Activated CD4-positive, alpha-beta T cell treated with anti-CD3 and anti-CD28 coated beads for 4 hours (primary cell): ENCODE measurements around the gene IPO5.
A peak's percentile ranks its signal among the peaks of the same experiment; 100 is the strongest.
"Not testable (repeated sequence)": the region's sequence is repeated elsewhere in the genome, so short reads cannot be mapped to it uniquely, and the experiment has no call there.

ENCODE experiments used
- DNase-seq, 2 donors: peaks; one replicate each; pipeline ENCODE4 v3.0.0-alpha.2; 2020

The IPO5 gene

DNA sequence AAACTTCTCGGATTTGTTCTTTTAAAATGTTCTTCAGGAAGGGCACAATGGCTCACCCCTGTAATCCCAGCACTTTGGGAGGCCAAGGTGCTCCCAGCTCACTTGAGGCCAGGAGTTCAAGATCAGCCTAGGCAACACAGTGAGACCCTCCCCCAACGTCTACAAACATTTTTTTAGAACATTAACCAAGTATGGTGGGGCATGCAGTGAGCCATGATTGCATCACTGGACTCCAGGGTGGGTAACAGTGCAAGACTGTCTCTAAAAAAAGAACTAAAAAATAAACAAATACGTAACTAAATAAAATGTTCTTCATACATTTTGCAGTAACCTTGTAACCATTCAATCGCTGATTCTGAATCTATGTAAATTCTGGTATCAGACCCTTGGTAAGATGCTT is 2.1 kb upstream of the IPO5 start:
- DNase-seq = no peak

DNA sequence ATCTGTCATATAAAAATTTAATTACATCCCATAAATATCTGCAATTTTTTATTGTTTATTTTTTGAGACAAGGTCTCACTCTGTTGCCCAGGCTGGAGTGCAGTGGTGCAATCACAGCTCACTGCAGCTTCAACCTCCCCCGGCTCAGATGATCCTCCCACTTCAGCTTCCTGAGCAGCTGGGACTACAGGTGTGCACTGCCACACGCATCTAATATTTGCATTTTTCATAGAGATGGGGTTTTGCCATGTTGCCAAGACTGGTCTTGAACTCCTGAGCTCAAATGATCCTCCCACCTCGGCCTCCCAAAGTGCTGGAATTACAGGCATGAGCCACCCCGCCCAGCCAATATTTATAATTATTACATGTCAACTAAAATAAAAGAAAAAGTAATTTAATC is 644 bp upstream of the IPO5 start:
- not testable (repeated sequence) for DNase-seq

DNA sequence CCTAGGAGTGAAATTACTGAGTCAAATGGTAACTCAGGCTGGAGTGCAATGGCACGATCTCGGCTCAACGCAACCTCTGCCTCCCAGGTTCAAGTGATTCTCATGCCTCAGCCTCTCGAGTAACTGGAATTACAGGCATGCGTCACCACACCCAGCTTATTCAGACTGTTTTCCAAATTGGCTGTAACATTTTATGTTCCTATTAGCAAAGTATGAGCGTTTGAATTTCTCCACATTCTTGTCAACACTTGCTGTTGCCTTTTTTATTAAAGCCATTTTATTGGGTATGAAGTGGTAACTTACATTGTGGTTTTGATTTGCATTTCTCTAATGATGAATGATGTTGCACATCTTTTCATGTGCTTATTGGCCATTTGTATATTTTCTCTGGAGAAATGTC is 7.9 kb downstream of the IPO5 start:
- no peak for DNase-seq

DNA sequence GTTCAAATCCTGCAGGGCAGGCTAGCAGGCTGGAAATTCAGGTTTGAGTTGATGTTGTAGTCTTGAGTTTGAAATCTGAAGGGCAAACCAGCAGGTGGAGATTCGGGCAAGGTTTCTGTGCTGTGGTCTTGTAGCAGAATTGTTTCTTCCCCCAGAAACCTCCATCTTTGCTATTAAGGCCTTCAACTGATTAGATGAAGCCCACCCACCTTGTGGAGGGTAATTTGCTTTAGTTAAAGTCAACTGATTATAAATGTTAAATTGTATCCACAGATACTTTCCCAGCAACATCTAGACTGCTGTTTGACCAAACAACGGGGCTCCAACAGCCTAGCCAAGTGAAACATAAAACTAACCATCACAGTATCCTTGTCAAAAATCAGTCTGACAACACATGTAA is 9.4 kb downstream of the IPO5 start:
- DNase-seq = no peak

DNA sequence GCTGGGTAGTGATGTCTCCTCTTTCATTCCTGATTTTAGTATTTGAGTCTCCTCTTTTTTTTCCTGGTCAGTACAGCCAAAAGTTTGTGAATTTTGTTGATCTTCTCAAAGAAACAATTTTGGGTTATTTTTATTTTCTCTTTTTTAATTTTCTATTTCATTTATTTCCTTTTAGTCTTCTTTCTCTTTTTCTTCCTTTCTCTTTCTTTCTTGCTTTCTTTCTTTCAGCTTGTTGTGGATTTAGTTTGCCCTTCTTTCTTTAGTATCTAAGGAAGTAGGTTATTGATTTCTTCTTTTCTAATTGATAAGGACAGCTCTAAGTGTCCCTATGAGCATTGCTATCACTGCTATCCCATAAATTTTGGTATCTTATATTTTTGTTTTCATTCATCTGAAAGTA is 13.8 kb downstream of the IPO5 start:
- DNase-seq = no peak

DNA sequence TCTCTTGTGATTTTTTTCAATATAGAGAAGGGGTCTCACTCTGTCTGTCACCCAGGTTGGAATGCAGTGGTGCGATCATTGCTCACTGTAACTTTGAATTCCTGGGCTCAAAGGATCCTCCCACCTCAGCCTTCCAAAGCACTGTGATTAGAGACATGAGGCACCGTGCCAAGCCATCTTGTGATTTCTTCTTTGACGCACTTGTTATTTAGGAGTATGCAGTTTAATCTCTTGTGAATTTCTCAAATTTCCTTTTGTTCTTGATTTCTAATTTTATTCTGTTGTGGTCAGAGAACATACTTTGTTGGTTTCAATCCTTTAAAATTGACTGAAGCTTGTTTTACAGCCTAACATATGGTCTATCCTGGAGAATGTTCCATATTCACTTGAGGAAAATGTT is 14.5 kb downstream of the IPO5 start:
- no peak for DNase-seq

DNA sequence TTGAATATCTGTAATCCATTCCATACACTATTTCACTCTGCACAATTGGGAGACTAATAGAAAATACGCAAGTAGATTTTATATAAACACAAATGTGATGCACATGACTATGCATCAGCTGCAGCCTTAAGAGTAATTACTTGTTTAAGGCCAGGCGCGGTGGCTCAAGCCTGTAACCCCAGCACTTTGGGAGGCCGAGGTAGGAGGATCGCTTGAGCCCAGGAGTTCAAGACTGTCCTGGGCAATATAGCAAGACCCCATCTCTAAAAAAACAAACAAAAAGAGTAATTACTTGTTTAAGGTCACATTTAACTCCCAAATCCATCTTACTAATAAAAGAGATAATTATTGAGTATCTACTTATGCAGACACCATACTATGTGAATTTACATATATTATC is 18.0 kb downstream of the IPO5 start:
- no peak for DNase-seq

DNA sequence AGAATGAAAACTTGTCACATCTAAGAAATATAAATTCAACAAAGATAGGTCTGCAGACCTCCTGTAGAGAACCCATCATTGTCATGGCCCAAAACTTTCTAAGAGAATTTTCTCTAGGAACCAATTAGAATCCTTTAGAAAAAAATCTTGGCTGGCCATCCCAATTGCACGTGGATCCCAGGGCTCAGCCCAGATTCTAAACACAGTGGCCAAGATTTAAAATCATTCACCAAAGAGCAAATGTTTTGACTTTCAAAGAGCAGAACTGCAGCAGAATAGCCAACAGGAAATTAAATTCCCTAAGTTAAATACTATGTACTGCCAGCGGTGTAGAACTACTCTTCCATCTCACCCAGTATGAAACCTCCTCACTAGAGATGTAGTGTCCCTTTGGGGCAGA is 21.3 kb downstream of the IPO5 start:
- DNase-seq = no peak

DNA sequence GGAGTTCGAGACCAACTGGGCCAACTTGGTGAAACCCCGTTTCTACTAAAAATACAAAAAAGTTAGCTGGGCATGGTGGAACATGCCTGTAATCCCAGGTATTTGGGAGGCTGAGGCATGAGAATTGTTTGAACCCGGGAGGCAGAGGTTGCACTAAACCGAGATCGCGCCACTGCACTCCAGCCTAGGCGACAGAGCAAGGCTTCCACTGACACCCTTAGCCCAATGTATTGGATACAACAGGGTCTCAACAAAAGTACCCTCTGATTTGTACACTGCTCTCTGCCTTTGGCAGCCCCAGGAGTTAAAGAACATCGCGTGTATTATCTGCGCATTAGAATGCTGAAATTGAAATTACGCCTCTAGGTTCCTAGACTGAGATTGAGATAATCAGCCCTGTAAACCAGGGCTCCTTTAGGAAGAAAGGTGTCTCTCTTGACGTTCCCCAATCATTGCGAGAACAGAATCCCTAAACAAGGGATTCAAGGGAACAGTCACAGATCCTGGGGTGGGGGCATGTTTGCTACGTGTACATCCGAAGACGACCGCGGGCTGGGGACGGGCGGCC is 21.9 kb downstream of the IPO5 start:
- no peak for DNase-seq

DNA sequence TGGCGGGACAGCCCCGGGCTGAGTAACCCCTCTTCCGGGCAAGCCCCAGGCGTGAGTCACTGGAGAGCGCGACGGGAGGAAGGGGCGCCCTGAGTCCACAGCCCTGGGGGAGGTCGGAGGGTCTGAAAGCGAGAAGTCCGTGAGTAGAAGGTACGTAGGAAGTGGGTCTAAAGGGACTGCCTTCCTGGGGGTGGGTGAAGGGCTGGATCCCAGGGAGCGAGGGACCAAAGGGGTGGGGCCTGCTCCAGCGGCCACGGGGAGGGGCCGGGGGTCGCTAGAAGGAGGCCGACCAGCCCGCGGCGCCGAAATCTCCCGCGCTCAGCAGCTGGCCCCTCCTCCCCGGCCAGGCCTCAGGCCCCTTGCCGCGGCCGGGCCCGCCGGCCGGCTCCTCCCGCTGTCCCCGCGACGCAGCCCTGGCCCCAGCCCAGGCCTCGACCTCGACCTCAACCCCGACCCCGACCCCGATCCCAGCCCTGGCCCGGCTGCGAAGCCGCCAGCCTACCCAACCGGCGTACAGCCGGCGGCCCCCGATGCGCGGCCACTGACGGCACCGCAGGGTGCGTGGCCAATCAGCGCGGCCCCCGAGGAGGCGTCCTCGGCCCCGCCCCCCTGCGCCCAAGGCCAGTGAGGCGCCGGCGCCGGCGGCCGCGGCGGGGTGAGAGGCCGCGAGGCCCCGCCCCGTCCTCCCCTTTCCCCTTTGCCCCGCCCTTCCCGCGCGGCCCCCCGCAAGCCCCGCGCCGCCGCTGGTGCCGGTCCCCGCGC is 22.6 kb downstream of the IPO5 start:
- peak; percentile 89 to 92 for DNase-seq

DNA sequence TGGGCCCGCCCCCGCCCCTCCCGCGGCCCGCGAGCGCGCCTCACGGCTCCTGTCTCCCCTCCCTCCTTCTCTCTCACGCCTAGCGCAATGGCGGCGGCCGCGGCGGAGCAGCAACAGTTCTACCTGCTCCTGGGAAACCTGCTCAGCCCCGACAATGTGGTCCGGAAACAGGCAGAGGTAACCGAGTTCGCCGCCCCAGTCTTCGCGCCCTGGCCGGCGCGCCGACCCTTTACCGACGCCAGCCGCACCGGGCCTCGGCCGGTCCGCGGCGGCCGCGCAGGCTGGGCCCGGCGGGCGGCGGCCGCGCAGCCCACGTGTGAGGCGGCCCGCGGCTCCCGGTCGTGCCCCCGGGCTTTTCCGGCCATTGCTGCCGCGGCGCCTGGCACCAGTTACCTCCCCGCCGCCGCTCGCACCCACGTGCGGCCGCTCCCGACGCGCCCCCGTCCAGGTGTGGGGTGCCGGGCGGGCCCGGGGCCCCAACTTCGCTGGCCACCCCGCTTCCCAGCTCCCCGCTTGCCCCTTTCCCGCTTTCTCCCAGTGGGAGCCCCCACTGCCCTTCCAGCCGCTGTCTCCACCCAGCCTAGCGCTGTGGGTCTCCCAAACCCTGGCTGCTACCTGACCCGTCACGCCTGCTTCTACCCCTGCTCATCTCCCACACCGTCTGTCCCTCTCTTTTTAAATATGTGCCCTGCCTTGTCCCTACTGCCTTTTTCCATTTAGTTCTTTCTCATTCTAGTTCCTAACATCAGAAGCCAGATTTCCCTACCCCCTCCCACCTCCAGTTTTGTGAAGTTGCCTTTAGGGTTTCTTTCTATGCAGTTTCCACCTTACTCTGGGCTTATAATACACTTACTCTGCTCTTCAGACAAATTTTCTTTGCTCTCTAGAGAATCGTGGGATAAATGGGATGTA is 23.4 kb downstream of the IPO5 start:
- DNase-seq = peak in 1 of 2 donors; percentile 34

DNA sequence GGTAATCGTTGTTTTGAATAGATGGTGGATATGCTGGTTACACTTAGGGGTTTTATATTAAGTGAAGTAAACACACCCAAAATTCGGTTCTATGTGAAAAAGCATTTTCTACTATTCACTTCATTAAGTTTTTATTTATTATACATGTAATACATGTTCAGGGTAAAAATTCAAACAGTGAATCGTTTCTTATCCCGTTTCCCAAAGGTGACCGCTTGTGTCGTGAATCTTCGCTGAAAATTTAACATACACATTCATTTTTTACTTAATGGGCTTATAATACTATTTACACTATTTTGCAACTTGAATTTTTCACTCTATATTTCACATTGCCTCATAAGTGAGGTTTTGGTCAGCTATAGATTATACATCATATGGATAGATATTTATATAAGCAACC is 24.5 kb downstream of the IPO5 start:
- no peak for DNase-seq

DNA sequence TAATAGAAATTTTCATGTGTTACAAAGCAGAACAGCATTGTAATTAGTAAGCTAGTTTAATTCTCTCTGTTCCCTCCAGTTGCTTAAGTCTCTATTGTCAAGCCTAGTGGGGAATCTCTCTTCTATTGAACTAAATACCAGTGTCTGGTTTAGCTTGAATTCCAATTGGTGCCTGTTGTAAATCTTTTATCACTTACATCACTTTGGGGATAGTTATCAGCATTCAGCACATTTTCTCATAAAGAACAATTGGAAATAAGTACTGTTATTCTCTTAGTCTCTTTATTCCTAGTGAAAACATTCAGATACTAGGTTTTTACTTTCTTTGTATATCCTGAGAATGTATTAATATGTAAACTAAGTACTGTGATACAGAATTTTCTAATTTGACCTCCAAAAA is 25.2 kb downstream of the IPO5 start:
- DNase-seq = no peak

DNA sequence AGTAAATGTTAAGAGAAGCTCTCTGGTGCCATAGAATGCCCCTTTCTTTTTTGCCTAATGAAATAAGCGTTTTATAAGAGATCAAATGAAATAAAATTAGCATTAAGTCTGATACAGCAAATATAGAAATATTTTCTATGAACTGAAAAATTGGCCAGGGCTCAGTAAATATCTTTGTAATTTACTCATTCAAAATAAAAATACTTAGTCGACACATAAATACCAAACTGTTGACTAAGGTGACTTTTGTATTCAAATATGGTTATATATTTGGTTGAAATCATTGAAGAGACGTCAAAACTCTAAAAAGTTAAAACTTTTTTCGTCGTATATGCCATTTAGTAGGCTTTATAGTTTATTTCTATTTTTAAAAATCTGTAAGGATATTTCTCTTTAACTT is 25.6 kb downstream of the IPO5 start:
- no peak for DNase-seq

DNA sequence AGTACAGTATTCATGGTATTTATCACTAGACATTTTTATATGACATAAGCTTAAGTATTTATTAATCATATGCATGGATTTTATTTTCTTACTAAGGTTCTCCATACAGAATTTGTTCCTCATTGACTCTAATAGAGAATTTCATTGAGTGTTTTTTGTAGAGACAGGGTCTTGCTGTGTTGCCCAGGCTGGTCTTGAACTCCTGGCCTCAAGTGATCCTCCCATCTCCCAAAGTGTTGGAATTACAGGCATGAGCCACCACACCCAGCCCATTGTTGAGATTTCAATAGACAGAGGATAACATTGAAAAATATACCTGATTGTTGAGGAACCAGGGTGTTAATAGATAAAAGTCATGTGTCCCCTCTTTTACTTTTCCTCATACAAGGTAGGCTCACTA is 26.1 kb downstream of the IPO5 start:
- no peak for DNase-seq

DNA sequence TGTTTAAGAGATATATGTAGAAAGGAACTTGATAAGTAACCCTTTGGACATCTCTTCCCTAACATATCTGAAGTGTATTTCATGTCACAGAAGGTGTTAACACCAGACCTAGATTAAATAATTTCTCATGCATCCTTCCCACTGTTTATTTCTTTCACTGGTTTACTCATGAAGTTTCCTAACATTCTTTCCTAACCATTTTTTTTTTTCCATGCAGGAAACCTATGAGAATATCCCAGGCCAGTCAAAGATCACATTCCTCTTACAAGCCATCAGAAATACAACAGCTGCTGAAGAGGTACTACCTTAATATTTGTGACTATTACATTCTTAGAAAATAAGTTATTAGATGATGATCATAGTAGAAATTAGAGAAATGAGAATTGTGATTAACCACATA is 28.8 kb downstream of the IPO5 start:
- no peak for DNase-seq

DNA sequence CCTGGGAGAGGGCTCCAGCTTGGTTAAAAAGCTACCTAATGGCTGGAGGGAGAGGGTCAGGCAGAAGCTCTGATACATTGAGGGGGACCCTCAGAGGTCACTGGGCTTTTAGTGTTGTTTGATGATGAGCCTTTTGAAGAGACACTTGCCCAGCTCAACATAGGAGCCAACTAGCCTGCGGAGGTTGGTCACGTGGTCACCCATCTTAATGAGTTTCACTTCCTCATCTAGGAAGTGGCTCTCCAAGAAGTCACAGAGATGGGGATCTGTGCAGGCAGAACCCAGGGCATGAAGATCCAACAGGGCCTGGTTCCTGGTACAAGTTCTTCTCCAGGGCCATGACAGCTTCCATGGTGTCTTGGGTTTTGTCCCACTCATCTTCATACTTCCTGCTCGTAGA is 33.4 kb downstream of the IPO5 start:
- no peak for DNase-seq

DNA sequence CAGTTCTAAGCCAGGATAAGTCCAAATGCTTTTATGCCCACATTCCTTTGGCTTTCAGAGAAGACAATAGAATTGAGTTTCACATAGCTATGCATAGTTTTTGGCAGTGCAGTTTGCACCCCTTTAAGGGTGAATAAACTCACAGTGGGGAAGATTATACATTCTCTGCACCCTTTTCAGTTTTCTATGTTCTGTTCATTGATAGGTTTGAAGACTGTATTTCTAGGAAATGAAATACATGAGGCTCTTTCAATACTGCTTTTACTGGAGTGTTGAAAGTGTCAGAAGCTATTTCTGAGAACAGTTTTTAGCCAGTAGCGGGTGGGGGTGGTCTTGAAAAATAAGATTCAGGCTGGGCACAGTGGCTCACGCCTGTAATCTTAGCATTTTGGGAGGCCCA is 46.2 kb downstream of the IPO5 start:
- DNase-seq = no peak

DNA sequence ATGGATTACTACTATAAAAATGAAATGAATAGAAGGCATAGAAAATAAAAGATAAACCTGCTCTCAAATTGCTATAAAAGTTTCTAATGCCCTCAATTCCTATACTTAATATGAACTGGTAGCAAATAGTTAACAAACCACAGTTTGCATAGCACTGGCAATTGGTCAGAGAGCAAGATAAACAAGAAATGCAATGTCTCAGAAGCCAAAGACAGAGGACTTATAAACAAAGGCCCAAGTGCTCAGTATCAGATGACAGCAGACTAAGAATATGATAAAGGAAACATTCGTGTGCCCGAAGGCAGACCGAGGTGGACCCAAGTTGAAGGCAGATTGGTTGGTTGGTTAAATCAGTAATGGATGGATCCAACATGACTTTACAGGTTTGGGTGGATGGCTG is 50.6 kb downstream of the IPO5 start:
- DNase-seq = no peak

DNA sequence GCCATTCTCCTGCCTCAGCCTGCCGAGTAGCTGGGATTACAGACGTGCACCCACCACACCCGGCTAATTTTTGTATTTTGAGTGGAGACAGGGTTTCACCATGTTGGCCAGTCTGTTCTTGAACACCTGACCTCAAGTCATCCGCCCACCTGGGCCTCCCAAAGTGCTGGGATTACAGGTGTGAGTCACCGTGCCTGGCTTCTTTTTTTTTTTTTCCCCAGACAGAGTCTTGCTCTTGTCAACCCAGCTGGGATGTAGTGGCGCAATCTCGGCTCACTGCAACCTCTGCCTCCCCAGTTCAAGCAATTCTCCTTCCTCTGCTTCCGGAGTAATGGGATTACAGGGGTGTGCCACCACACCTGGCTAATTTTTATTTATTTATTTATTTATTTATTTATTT is 51.5 kb downstream of the IPO5 start:
- not testable (repeated sequence) for DNase-seq

DNA sequence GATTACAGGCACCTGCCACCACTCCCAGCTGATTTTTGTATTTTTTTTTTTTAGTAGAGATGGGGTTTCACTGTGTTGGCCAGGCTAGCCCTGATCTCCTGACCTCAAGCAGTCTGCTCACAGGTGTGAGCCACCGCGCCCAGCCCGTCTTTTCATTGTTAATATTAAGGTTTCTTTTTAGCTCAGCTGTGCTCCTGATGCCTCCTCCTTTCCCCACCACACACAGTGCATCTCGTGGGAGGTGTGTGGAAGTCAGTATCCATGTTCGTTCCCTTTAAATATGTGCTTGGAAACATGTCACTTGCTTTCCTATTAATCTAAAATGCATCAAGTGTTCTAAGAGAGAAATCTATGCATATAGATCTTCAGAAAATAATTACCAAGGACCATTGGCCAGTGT is 53.5 kb downstream of the IPO5 start:
- no peak for DNase-seq

DNA sequence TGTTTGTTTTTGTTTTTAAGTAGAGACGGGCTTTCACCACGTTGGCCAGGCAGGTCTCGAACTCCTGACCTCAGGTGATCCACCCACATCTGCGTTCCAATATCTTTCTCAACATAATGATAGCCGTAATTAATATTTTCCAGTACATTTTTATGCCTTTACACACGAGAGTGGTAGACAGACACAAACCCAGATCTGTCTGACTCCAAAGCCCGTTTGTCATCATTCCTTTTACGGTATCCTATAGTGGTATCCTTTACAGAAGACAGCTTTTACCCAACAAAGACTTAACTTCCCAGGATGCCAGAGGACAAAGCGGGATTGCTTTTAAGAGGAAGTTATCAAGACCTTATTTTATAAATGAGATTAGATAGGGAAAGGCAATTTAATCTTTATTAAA is 59.8 kb downstream of the IPO5 start:
- no peak for DNase-seq

DNA sequence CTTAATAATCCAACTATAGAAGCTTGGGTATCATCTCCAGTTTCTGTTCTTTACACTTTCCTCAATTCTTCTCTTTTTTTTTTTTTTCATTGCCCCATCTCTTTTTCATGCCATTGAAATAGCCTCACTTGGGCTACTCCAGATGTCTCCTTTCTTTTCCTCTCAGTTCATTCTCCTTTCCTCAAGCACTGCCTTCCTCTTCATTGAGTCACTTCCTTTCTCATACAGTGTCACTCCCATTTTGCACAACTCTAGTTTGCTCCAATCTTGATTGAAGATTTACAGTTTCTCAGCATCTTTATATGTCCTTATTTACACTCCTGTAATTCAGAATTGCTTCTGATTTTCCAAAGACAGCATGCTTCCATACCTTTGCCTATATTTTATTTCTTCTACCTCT is 61.3 kb downstream of the IPO5 start:
- no peak for DNase-seq

DNA sequence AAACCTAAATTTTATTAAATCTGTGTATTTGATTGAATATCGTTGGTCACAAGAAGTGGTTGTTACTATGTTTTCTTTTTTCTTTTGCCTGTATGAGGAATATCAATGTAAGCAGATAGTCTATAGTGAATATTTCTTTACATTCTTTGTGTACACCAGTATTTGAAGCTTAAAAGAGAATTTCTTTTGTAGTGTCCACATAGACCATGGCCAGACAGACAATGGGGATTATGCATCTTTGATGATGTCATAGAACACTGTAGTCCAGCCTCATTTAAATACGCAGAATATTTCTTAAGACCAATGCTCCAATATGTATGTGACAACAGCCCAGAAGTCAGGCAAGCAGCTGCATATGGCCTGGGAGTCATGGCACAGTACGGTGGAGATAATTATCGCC is 64.8 kb downstream of the IPO5 start:
- DNase-seq = no peak
